MM.1S (cell line): Measurements from ENCODE around the gene LRIT1.

Experiments used
- DNase-seq: peaks from one replicate; pipeline ENCODE4 v3.0.0-alpha.2; 2015
- H2AFZ ChIP-seq: fragments of 300-600 bp; sonication (generic); 2 replicates; pipeline ENCODE4 v1.6.0; 2016; ENCODE audit warnings: antibody characterized with exemption, low read length
- H3F3A ChIP-seq: fragments of 300-600 bp; sonication (generic); 2 replicates; pipeline ENCODE4 v1.6.1; 2016; ENCODE audit warnings: mild to moderate bottlenecking, antibody characterized with exemption, low read length, moderate library complexity, mixed read lengths; ENCODE audit not compliant: insufficient read depth
- H3K27ac ChIP-seq: fragments of 300-600 bp; sonication (generic); 2 replicates; pipeline ENCODE4 v1.5.1; 2016; ENCODE audit warnings: mild to moderate bottlenecking, low read length
- H3K27me3 ChIP-seq: fragments of 300-600 bp; sonication (generic); replicated peaks from 2 replicates; pipeline ENCODE4 v1.6.0; 2016; ENCODE audit warnings: low read length; ENCODE audit not compliant: insufficient read depth
- H3K36me3 ChIP-seq: fragments of 300-600 bp; sonication (generic); replicated peaks from 2 replicates; pipeline ENCODE4 v1.6.1; 2016; ENCODE audit warnings: mild to moderate bottlenecking, low read length, mixed read lengths; ENCODE audit not compliant: insufficient read depth
- H3K4me1 ChIP-seq: fragments of 300-600 bp; sonication (generic); 2 replicates; pipeline ENCODE4 v1.6.1; 2016; ENCODE audit warnings: low read length, mixed read lengths
- H3K4me2 ChIP-seq: fragments of 300-600 bp; sonication (generic); 2 replicates; pipeline ENCODE4 v1.6.0; 2016; ENCODE audit warnings: low read depth, low read length
- H3K4me3 ChIP-seq: fragments of 300-600 bp; sonication (generic); 2 replicates; pipeline ENCODE4 v1.5.1; 2016; ENCODE audit warnings: low read length, mixed read lengths
- H3K79me2 ChIP-seq: fragments of 300-600 bp; sonication (generic); 2 replicates; pipeline ENCODE4 v1.6.1; 2016; ENCODE audit warnings: mixed run types, low read length, mixed read lengths
- H3K9ac ChIP-seq: fragments of 300-600 bp; sonication (generic); 2 replicates; pipeline ENCODE4 v1.6.1; 2016; ENCODE audit warnings: low read length, mixed read lengths
- H3K9me2 ChIP-seq: fragments of 300-600 bp; sonication (generic); replicated peaks from 2 replicates; pipeline ENCODE4 v1.6.1; 2016; ENCODE audit warnings: mild to moderate bottlenecking, low read length, mixed read lengths; ENCODE audit not compliant: insufficient read depth
- H3K9me3 ChIP-seq: fragments of 300-600 bp; sonication (generic); replicated peaks from 2 replicates; pipeline ENCODE4 v1.6.1; 2016; ENCODE audit warnings: mild to moderate bottlenecking, low read length, mixed read lengths; ENCODE audit not compliant: insufficient read depth
- H4K20me1 ChIP-seq: fragments of 300-600 bp; sonication (generic); 2 replicates; pipeline ENCODE4 v1.6.1; 2016; ENCODE audit warnings: mild to moderate bottlenecking, low read length, moderate library complexity, mixed read lengths; ENCODE audit not compliant: insufficient read depth
- CTCF ChIP-seq: fragments of 300-600 bp; sonication (generic); IDR thresholded peaks from 2 replicates; pipeline ENCODE4 v1.5.1; 2016; ENCODE audit warnings: antibody characterized with exemption, low read length, mixed read lengths
- EZH2 ChIP-seq: fragments of 300-600 bp; sonication (generic); optimal IDR thresholded peaks from 2 replicates; pipeline ENCODE3; 2017; ENCODE audit warnings: low read depth, mild to moderate bottlenecking, antibody characterized with exemption, low read length, mixed read lengths
- EZH2phosphoT487 ChIP-seq: fragments of 300-600 bp; sonication (generic); IDR thresholded peaks from 2 replicates; pipeline ENCODE4 v1.6.1; 2018; ENCODE audit warnings: antibody characterized with exemption, low read length

LRIT1 gene

GRCh38 chr10:84269773-84270172, 28.4 kb upstream of the LRIT1 start:
- Histone ChIP-seq H3K4me3 (no peak overlapping the region), H3K4me1 (no peaks in the 10 kb centered on the region), H3K27me3 (no peaks in the 10 kb centered on the region), H3K9me3 (no peaks in the 10 kb centered on the region), H3K27ac (no peak overlapping the region), H3K36me3 (no peaks in the 10 kb centered on the region), H3K79me2 (no peaks in the 10 kb centered on the region), H3K4me2 (no peak overlapping the region), H4K20me1 (no peaks in the 10 kb centered on the region), H2AFZ (no peak overlapping the region), H3F3A (no peaks in the 10 kb centered on the region), H3K9ac (no peak overlapping the region), H3K9me2 (no peaks in the 10 kb centered on the region)
- DNase-seq, result no peak
- TF ChIP-seq EZH2 (no peak), EZH2phosphoT487 (no peak), CTCF (no peak)

GRCh38 chr10:84269162-84269561, 27.8 kb upstream of the LRIT1 start:
- H3K4me3 ChIP-seq, result no peak overlapping the region
- H3K36me3 ChIP-seq, result no peaks in the 10 kb centered on the region
- H3K9me3 ChIP-seq, result no peaks in the 10 kb centered on the region
- no peaks in the 10 kb centered on the region for H3K79me2 ChIP-seq
- no peak overlapping the region for H3K9ac ChIP-seq
- no peak for DNase-seq
- H3F3A ChIP-seq, result no peaks in the 10 kb centered on the region
- no peak overlapping the region for H3K4me2 ChIP-seq
- TF ChIP-seq EZH2phosphoT487, result no peak
- no peak for TF ChIP-seq EZH2
- no peak for TF ChIP-seq CTCF
- no peak overlapping the region for H2AFZ ChIP-seq
- no peaks in the 10 kb centered on the region for H3K4me1 ChIP-seq
- no peaks in the 10 kb centered on the region for H3K9me2 ChIP-seq
- H3K27me3 ChIP-seq, result no peaks in the 10 kb centered on the region
- no peak overlapping the region for H3K27ac ChIP-seq
- H4K20me1 ChIP-seq, result no peaks in the 10 kb centered on the region

- Histone ChIP-seq H3K27ac (no peak overlapping the region), H3K9me3 (no peaks in the 10 kb centered on the region), H3K4me2 (no peak overlapping the region), H3K9me2 (no peaks in the 10 kb centered on the region), H3F3A (no peaks in the 10 kb centered on the region), H3K4me3 (no peak overlapping the region), H3K9ac (no peak overlapping the region), H3K79me2 (no peaks in the 10 kb centered on the region), H3K27me3 (no peaks in the 10 kb centered on the region), H3K36me3 (no peaks in the 10 kb centered on the region), H3K4me1 (no peaks in the 10 kb centered on the region), H2AFZ (no peak overlapping the region), H4K20me1 (no peaks in the 10 kb centered on the region)
- peak; percentile 52 for TF ChIP-seq CTCF
- no peak for TF ChIP-seq EZH2
- DNase-seq, result no peak
Measured at GRCh38 chr10:84267503-84268126, 26.3 kb upstream of the LRIT1 start.
